ENCODE results near the gene HERC6. TPM values are rescaled to one million over a fixed set of nuclear protein-coding genes. Genes with fewer than 3 reads are reported as not detected.
"Not testable (repeated sequence)": the region's sequence is repeated elsewhere in the genome, so short reads cannot be mapped to it uniquely, and the experiment has no call there.

Gene HERC6
- total RNA-seq, 1 donor, result 13.6 TPM

DNA sequence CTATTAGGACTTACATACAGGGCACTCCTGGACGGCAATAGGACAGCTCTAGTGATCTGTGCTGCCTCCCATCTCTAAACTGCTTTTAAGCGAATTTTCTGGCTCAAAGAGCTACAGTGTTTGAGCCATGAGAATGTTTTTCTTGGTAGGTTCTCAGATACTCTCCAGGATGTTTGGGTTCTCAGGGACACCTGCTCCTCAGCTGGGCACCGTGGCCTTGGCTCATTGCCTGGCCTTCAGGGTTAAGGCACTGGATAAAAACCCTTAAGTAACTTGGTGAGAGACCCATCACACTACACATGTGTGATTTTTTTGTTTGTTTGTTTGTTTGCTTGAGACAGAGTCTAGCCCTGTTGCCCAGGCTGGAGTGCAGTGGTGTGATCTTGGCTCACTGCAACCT is 39.8 kb downstream of the HERC6 start:
- H3K9me3 ChIP-seq (ENCODE audit: low read depth, low read length), result no peaks in the 10 kb centered on the region
- H3K4me1 ChIP-seq (ENCODE audit: insufficient read depth, low read length), result no peaks in the 10 kb centered on the region
- no peak overlapping the region for H3K4me3 ChIP-seq (ENCODE audit: low read length)
- no peaks in the 10 kb centered on the region for H3K27me3 ChIP-seq (ENCODE audit: insufficient read depth, low read length)

DNA sequence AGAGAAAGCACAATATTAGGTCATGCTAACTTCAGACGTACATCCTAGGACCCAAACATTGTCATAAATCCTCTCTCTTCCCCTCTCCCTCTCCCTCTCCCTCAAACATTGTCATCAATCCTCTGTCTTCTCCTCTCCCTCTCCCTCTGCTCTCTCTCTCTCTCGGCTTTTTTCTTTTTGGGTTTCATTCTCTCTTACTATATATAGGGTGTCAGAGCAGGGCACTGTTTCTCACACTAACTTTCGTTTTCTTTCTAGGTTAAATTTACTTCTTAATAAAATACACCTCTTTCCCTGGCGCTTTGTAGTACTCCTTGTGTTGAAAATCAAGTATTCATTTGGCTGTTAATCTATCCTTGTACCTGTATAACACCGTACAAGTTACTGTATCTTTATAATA is 41.2 kb downstream of the HERC6 start:
- Histone ChIP-seq H3K27me3 (ENCODE audit: insufficient read depth, low read length) (no peaks in the 10 kb centered on the region), H3K4me3 (ENCODE audit: low read length) (no peak overlapping the region), H3K4me1 (ENCODE audit: insufficient read depth, low read length) (no peaks in the 10 kb centered on the region), H3K9me3 (ENCODE audit: low read depth, low read length) (no peaks in the 10 kb centered on the region)

DNA sequence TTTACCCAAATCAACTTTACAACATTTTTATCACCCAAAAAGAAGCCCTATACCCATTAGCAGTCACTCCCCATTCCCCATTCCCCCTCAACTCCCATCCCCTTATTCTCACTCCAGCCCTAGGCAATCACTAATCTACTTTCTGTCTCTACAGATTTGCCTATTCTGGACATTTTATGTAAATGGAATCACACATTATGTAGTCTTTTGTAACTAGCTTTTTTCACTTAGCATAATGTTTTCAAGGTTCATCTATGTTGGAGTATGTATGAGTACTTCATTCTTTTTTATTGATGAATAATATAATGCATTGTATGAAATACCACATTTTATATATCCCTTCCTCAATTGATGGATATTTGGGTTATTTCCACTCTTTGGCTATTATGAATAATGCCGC is 42.2 kb downstream of the HERC6 start:
- no peaks in the 10 kb centered on the region for H3K27me3 ChIP-seq (ENCODE audit: insufficient read depth, low read length)
- H3K4me1 ChIP-seq (ENCODE audit: insufficient read depth, low read length), result no peaks in the 10 kb centered on the region
- no peaks in the 10 kb centered on the region for H3K9me3 ChIP-seq (ENCODE audit: low read depth, low read length)
- H3K4me3 ChIP-seq (ENCODE audit: low read length), result no peak overlapping the region

DNA sequence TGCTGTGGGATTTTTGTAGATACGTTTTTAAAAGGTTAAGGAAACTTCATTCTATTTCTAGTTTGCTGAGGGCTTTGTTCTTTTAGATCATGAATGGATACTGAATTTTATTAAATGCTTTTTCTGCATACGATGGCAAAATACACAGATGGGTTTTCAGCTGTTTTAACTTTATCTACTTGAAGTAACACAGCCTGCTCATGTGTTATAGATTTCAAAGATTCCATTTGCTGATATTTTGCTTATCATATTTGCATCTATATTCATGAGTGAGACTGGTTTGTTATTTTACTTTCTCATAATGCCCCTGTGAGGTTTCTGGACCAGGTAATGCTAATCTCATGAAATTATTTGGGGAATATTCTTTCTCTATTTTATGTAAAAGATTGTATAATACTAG is 43.8 kb downstream of the HERC6 start:
- no peaks in the 10 kb centered on the region for H3K27me3 ChIP-seq (ENCODE audit: insufficient read depth, low read length)
- no peaks in the 10 kb centered on the region for H3K9me3 ChIP-seq (ENCODE audit: low read depth, low read length)
- no peaks in the 10 kb centered on the region for H3K4me1 ChIP-seq (ENCODE audit: insufficient read depth, low read length)
- no peak overlapping the region for H3K4me3 ChIP-seq (ENCODE audit: low read length)

- Histone ChIP-seq H3K9me3 (ENCODE audit: low read depth, low read length) (no peaks in the 10 kb centered on the region), H3K27me3 (ENCODE audit: insufficient read depth, low read length) (no peaks in the 10 kb centered on the region), H3K4me1 (ENCODE audit: insufficient read depth, low read length) (no peaks in the 10 kb centered on the region), H3K4me3 (ENCODE audit: low read length) (no peak overlapping the region)
These were observed 50.7 kb downstream of the HERC6 start for GRCh38 chr4:88429401-88429800.

- no peak overlapping the region for H3K4me3 ChIP-seq (ENCODE audit: low read length)
- no peaks in the 10 kb centered on the region for H3K9me3 ChIP-seq (ENCODE audit: low read depth, low read length)
- no peaks in the 10 kb centered on the region for H3K4me1 ChIP-seq (ENCODE audit: insufficient read depth, low read length)
- H3K27me3 ChIP-seq (ENCODE audit: insufficient read depth, low read length), result no peaks in the 10 kb centered on the region
These were observed 57.5 kb downstream of the HERC6 start for GRCh38 chr4:88435987-88436693.

- not testable (repeated sequence) for H3K9me3 ChIP-seq (ENCODE audit: low read depth, low read length); H3K27me3 ChIP-seq (ENCODE audit: insufficient read depth, low read length); H3K4me1 ChIP-seq (ENCODE audit: insufficient read depth, low read length); H3K4me3 ChIP-seq (ENCODE audit: low read length)
These were observed 59.2 kb downstream of the HERC6 start for GRCh38 chr4:88437873-88438272.

GRCh38 chr4:88439161-88439760 is 60.6 kb downstream of the HERC6 start:
- Histone ChIP-seq H3K9me3 (ENCODE audit: low read depth, low read length) (no peaks in the 10 kb centered on the region), H3K4me3 (ENCODE audit: low read length) (no peak overlapping the region), H3K27me3 (ENCODE audit: insufficient read depth, low read length) (no peaks in the 10 kb centered on the region), H3K4me1 (ENCODE audit: insufficient read depth, low read length) (no peaks in the 10 kb centered on the region)

DNA sequence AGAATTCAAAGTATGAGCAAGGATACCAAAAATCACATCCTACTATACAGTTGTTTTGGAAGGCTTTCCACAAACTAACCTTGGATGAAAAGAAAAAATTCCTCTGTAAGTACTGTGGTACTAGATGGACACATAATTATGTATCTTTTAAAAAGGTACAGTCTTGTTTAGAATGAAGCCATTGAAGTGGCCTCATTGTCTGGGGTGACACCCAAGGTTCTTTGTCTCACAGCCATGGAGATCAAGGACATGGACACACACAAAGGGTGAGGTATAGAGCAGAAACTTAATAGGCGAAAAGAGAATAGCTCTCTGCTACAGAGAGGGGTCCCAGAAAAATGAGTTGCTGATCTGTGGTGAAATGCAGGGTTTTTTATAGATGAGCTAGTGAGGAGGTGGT is 61.5 kb downstream of the HERC6 start:
- no peaks in the 10 kb centered on the region for H3K9me3 ChIP-seq (ENCODE audit: low read depth, low read length)

GRCh38 chr4:88441696-88442095 is 63.0 kb downstream of the HERC6 start:
- H3K9me3 ChIP-seq (ENCODE audit: low read depth, low read length), result no peaks in the 10 kb centered on the region
- no peaks in the 10 kb centered on the region for H3K4me1 ChIP-seq (ENCODE audit: insufficient read depth, low read length)
- H3K4me3 ChIP-seq (ENCODE audit: low read length), result no peak overlapping the region
- no peaks in the 10 kb centered on the region for H3K27me3 ChIP-seq (ENCODE audit: insufficient read depth, low read length)

More for the DNA sequence above, 61.5 kb downstream of the HERC6 start:
- H3K4me1 ChIP-seq (ENCODE audit: insufficient read depth, low read length), result no peaks in the 10 kb centered on the region
- H3K27me3 ChIP-seq (ENCODE audit: insufficient read depth, low read length), result no peaks in the 10 kb centered on the region
- no peak overlapping the region for H3K4me3 ChIP-seq (ENCODE audit: low read length)

GRCh38 chr4:88442689-88443191 is 64.1 kb downstream of the HERC6 start:
- Histone ChIP-seq H3K9me3 (ENCODE audit: low read depth, low read length) (no peaks in the 10 kb centered on the region), H3K4me1 (ENCODE audit: insufficient read depth, low read length) (no peaks in the 10 kb centered on the region), H3K4me3 (ENCODE audit: low read length) (no peak overlapping the region), H3K27me3 (ENCODE audit: insufficient read depth, low read length) (no peaks in the 10 kb centered on the region)

GRCh38 chr4:88443486-88443885 is 64.8 kb downstream of the HERC6 start:
- H3K9me3 ChIP-seq (ENCODE audit: low read depth, low read length), result no peaks in the 10 kb centered on the region
- H3K27me3 ChIP-seq (ENCODE audit: insufficient read depth, low read length), result no peaks in the 10 kb centered on the region
- no peak overlapping the region for H3K4me3 ChIP-seq (ENCODE audit: low read length)
- no peaks in the 10 kb centered on the region for H3K4me1 ChIP-seq (ENCODE audit: insufficient read depth, low read length)

GRCh38 chr4:88445252-88445651 is 66.6 kb downstream of the HERC6 start:
- no peaks in the 10 kb centered on the region for H3K9me3 ChIP-seq (ENCODE audit: low read depth, low read length)
- H3K27me3 ChIP-seq (ENCODE audit: insufficient read depth, low read length), result no peaks in the 10 kb centered on the region
- no peaks in the 10 kb centered on the region for H3K4me1 ChIP-seq (ENCODE audit: insufficient read depth, low read length)
- no peak overlapping the region for H3K4me3 ChIP-seq (ENCODE audit: low read length)

- H3K27me3 ChIP-seq (ENCODE audit: insufficient read depth, low read length), result no peaks in the 10 kb centered on the region
These were observed 67.5 kb downstream of the HERC6 start for GRCh38 chr4:88446124-88446523.

DNA sequence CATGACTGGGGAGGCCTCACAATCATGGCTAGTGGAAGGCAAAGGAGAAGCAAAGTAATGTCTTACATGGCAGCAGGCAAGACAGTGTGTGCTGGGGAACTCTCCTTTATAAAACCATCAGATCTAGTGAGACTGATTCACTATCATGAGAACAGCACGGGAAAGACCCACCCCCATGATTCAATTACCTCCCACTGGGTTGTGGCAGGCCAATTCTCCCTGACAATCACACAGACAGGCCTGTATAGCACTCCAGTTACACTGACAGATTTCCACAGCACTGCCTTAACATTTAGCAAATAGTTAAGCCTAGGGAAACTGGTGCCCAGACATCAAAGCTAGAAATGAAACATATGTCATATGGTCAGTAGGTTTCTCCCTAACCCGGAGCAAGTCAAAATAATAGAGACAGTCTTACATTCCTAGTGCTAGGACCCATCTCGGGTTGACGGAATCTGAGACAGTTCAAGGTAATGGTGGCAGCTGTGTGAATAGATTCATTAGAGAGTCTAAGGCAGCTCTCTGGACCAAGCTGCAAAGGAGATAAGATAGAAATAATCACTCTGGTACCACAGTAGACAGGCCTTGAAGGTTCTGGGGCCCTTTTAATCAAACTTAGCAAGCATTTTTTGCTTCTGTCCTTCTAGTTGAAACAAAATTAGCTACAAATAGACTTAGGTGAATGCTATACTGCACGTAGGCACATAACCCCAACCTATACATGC is 68.9 kb downstream of the HERC6 start:
- Histone ChIP-seq H3K4me3 (ENCODE audit: low read length) (no peak overlapping the region), H3K4me1 (ENCODE audit: insufficient read depth, low read length) (no peaks in the 10 kb centered on the region), H3K9me3 (ENCODE audit: low read depth, low read length) (no peaks in the 10 kb centered on the region), H3K27me3 (ENCODE audit: insufficient read depth, low read length) (no peaks in the 10 kb centered on the region)

More at GRCh38 chr4:88446124-88446523, 67.5 kb downstream of the HERC6 start:
- Histone ChIP-seq H3K4me3 (ENCODE audit: low read length) (no peak overlapping the region), H3K4me1 (ENCODE audit: insufficient read depth, low read length) (no peaks in the 10 kb centered on the region), H3K9me3 (ENCODE audit: low read depth, low read length) (no peaks in the 10 kb centered on the region)
